Endothelial cell of umbilical vein (primary cell): ENCODE measurements around the gene HMG20A.

Experiments used
- EZH2 ChIP-seq: IDR thresholded peaks from 2 replicates; pipeline ENCODE4 v1.6.1; 2012; ENCODE audit warnings: borderline replicate concordance, low read depth, mild to moderate bottlenecking, moderate library complexity, low read length, inconsistent platforms; ENCODE audit not compliant: severe bottlenecking
- GATA2 ChIP-seq: IDR thresholded peaks from 2 replicates; pipeline ENCODE4 v1.7.0; 2011; ENCODE audit warnings: low read depth, mild to moderate bottlenecking, moderate library complexity, mixed read lengths, low read length; ENCODE audit not compliant: insufficient read length, insufficient read depth
- POLR2AphosphoS5 ChIP-seq: IDR thresholded peaks from 2 replicates; pipeline ENCODE4 v1.6.1; 2012; ENCODE audit warnings: low read depth, mild to moderate bottlenecking, control low read depth, low read length, moderate library complexity; ENCODE audit not compliant: insufficient read depth
- TF ChIP-seq, protein P1 (sequence below), 2 donors: IDR thresholded peaks; 1 replicate in 1 of 2; 2 replicates in 1 of 2; pipeline ENCODE4 v1.5.1; 2011; ENCODE audit warnings: low read length in 2 of 2, mild to moderate bottlenecking in 2 of 2, moderate library complexity in 2 of 2, control low read depth in 1 of 2, inconsistent platforms in 1 of 2, low read depth in 1 of 2; ENCODE audit not compliant: insufficient read depth in 1 of 2; ENCODE audit errors: extremely low read depth in 1 of 2

DNA sequence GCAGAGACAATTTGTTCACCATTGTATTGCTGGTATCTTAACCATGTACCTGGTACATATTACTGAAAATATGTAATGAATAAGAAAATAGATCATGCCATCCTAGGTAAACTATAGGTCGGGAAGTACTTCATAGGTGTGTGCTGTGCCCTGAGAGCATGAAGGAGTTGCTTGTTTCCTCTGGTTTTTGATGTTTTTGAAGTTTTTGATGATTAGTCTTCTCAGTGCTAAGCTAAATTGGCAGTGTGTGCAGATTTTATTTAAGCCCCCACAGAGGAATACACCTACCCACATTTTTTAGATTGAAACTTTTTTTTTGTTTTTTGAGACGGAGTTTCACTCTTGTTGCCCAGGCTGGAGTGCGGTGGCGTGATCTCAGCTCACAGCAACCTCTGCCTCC is 16.6 kb downstream of the HMG20A start:
- TF ChIP-seq, protein P1, sequence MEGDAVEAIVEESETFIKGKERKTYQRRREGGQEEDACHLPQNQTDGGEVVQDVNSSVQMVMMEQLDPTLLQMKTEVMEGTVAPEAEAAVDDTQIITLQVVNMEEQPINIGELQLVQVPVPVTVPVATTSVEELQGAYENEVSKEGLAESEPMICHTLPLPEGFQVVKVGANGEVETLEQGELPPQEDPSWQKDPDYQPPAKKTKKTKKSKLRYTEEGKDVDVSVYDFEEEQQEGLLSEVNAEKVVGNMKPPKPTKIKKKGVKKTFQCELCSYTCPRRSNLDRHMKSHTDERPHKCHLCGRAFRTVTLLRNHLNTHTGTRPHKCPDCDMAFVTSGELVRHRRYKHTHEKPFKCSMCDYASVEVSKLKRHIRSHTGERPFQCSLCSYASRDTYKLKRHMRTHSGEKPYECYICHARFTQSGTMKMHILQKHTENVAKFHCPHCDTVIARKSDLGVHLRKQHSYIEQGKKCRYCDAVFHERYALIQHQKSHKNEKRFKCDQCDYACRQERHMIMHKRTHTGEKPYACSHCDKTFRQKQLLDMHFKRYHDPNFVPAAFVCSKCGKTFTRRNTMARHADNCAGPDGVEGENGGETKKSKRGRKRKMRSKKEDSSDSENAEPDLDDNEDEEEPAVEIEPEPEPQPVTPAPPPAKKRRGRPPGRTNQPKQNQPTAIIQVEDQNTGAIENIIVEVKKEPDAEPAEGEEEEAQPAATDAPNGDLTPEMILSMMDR (IDR thresholded peaks at IDR 0.05; ENCODE audit: extremely low read depth in 1 of 2, insufficient read depth in 1 of 2, low read depth in 1 of 2, low read length in 2 of 2) = no peak
- TF ChIP-seq POLR2AphosphoS5 (no peak), EZH2 (no peak), GATA2 (no peak)
